Right ventricle myocardium superior (tissue), 1 donor: ENCODE data around the gene TMED1. TPM values are rescaled to one million over a fixed set of nuclear protein-coding genes. Genes with fewer than 3 reads are reported as not detected.
A peak's percentile ranks its signal among the peaks of the same experiment; 100 is the strongest.
"Not testable (repeated sequence)": the region's sequence is repeated elsewhere in the genome, so short reads cannot be mapped to it uniquely, and the experiment has no call there.

ENCODE experiments used
- ATAC-seq: fragments of 200-7000 bp; cut with Tn5 transposase; one replicate; pipeline ENCODE4 v1.9.1; 2020; ENCODE audit warnings: mild to moderate bottlenecking; ENCODE audit not compliant: poor library complexity
- DNase-seq: peaks from one replicate; pipeline ENCODE4 v3.0.0-alpha.2; 2020
- intact Hi-C: fragments of 100-400 bp; cut with DNase I; formaldehyde crosslinking; loops from one replicate; pipeline ENCODE4 v1.11.2; 2022
- total RNA-seq: library from RNA; stranded (reverse); fragmentation: NEBNext Ultra II Directional; extraction: Animal tissue kit (Norgen Biotek cat#: 25700); gene quantifications from one replicate; pipeline ENCODE4 v1.2.1, GENCODE V29; 2021
- donor health status: DM: no; HTN: yes; CAD: no; lungs with severe emphysema.

TMED1 gene
- total RNA-seq, 1 donor from 2014 or later: 30.8 TPM

- ATAC-seq: no peak
- intact Hi-C loops: loop anchor here (5.0 kb wide), 1 partner anchor 209 kb away; no protein-coding TSS in a partner anchor
- no peak for DNase-seq
Observed at GRCh38 chr19:10866495-10866894, 30.5 kb upstream of the TMED1 start.

GRCh38 chr19:10864538-10864899, 28.5 kb upstream of the TMED1 start:
- DNase-seq (peak; percentile 91), ATAC-seq (peak; percentile 88)
- intact Hi-C loops: loop anchor here (2.0 kb wide), 2 partner anchors 96 to 148 kb away; no protein-coding TSS in a partner anchor

DNA sequence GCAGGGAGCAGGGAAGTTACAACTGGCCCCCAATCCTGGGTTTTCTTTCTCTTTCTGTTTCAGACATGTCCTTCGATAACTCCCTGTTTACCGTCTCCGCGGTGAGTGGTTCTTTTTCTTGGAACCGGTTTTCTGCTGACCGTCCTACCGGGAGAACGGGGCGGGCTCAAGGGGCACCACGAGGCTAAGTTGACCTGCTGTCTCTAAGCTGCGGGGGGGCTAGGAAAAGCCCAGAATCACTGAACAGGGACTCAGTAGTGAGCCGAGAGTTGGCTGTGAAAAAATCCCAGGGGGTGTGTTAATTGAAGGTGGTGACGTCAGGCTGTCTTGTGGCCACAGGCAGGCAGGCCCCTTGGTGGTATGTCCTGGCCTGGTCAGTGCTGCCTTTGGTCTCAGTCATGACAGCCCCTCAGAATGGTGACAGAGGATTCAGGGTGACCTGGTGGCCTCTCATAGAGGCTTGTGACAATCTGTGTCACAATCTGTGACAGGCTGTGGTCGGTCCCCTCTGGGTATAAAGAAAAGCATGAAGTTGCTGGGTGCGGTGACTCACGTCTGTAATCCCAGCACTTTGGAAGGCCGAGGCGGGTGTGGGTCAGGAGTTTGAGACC, 27.2 kb upstream of the TMED1 start:
- ATAC-seq: peak; percentile 12
- DNase-seq: no peak
- intact Hi-C loops: no loop called here

GRCh38 chr19:10862561-10863106, 26.6 kb upstream of the TMED1 start:
- ATAC-seq: no peak
- intact Hi-C loops: no loop called here
- no peak for DNase-seq

- intact Hi-C loops: no loop called here
- no peak for ATAC-seq
- no peak for DNase-seq
Observed at GRCh38 chr19:10861103-10861651, 25.2 kb upstream of the TMED1 start.

DNA sequence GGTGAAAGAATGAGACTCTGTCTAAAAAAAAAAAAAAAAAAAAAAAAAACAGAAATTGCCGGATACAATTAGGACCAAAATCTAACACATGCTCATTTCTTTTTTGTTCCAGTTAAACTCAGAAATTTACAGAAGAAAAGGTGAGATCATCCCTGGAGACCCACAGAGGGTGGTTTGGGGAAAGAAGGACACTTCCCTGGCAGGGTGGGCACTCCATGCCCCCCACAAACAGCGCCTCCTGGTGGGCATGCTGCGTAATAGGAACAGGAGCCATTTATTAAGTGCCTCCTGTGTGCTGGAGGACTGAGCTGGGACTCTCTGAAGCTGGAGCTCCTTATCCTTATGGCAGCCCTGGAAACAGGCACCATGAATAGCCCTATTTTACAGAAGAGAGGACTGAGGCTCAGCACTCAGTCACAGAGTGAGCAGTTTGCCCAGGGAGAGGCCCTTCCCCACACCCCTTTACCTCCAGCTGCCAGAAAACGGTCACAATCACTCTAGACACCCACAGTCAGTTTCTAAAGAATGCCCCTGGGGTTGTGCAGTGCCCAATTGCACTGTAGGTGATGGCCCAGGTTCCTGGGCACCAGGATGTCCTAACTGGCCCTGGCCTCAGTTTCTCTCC, 22.3 kb upstream of the TMED1 start:
- DNase-seq (no peak), ATAC-seq (no peak)
- intact Hi-C loops: no loop called here

- DNase-seq, intact Hi-C loops, ATAC-seq: not testable (repeated sequence)
Observed at GRCh38 chr19:10856899-10857298, 20.9 kb upstream of the TMED1 start.

DNA sequence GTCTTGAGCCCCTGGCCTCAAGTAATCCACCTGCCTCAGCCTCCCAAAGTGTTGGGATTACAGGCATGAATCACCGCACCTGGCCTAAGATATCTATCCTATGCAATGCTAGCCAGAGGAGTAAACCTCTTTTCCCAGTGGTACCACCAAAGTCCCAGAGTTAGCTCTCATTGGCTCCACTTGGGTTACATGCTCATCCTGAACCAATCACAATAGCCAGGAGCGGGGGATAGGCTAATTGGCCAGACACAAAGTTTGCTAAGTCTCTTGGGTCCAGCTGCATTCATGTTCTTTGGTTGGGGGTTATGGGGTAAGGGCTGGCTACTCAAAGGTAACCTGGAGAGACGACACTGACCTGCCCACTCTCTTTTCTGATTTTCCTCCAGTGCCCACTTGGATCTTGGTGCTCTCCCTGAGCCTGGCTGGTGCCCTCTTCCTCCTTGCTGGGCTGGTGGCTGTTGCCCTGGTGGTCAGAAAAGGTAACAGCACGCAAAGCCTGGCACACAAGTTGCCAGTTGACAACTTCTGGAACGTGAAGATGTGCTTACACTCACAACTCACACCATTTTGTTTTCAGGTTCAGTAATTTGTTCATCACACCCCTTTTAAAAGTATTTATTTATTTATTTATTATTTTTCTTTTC, 20.0 kb upstream of the TMED1 start:
- ATAC-seq (no peak), DNase-seq (no peak)
- intact Hi-C loops: no loop called here

DNA sequence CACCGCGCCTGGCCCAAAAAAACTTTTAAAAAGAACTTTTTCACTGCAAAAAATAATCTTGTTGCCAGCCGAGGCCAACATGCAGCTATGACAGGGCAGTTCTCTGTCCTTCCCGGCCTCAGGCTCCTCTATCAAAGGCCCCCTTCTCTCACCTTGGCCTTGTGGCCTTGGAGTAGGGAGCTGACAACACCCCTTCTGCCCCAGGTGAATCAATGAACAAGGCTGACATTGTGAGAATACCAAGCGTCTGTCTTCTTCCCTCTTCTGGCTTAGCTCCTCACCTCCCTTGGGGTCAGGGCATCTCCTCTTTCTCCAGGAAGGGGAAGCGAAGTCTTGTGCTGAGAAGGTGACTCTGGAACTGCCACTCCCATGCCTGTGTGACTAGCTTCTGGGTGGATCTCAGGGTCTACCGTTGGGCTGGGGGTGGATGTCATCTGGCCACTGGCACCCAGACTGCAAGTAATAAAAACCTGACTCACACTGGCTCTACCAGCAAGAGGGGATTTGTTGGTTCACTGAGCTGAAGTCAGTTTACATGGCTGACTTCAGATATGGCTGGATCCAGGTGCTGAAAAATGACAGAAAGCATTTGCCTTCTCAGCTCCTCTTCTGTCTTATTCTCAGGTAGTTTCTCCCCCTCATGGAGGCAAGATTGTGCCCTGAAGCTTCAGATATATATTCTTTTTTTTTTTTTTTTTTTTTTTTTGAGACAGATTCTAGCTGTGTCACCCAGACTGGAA, 18.5 kb upstream of the TMED1 start:
- intact Hi-C loops: no loop called here
- DNase-seq (no peak), ATAC-seq (no peak)

GRCh38 chr19:10852941-10853340, 16.9 kb upstream of the TMED1 start:
- ATAC-seq: no peak
- intact Hi-C loops: no loop called here
- no peak for DNase-seq

DNA sequence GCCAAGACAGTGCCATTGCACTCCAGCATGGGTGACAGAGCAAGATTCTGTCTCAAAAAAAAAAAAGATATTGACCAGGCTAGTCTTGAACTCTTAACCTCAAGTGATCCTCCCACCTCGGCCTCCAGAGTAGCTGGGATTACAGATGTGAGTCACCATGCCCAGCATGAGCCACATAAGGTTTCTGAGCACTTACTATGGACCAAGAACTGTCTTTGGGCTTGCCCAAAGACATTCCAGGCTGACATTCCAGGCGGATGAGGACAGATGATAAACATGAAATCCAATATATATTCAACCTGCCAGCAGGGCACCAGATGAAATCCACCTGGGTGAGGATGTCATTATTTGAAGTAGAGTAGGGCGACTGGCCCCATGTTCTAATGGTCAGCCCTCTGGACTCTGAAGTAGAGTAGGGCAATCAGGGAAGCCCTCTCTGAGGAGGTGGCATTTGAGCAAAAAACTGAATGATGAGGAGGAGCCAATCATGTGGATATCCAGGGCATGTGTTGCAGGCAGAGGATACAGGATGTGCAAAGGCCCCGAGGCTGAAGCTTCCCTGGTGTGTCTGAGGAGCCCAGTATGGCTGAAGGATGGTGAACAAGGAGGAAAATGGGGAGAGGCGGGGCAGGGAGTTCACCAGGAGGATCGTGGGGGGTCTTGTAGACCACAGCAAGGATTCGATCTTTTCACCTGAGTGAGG, 16.2 kb upstream of the TMED1 start:
- ATAC-seq (no peak), DNase-seq (no peak)
- intact Hi-C loops: no loop called here

GRCh38 chr19:10850631-10851030, 14.6 kb upstream of the TMED1 start:
- ATAC-seq (no peak), DNase-seq (no peak)
- intact Hi-C loops: no loop called here

DNA sequence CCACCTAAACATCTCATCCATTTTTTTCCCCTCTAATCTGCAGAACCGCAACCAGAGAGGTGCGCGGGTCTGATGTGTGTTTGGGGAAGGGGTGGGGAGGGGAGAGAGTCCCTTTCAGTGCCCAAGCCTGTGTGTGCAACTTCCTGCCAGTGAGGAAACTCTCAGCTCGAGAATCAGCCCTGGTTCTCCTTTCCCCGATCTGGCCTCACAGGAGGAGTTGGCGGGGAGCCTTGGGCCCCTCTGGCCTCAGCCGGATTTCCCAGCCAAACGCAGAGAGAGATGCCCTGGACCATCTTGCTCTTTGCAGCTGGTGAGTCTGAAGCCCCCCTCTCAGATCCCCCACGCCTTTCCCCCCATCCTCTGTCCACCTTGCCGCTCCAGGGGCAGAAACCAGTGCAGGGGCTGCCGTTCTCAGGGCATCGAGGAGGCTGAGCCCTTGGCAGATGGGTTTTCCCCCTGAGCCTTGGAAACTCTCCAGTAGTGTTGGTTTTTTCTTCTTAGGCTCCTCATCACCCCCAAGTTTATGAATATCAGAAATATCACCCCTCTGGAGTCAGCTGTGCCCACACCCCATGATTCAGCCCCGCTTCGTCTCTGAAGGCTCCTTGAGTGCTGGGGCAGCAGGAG, 12.3 kb upstream of the TMED1 start, which contains the start of gene C19orf38:
Gene C19orf38, plus strand, starts transcription at position 186 of the 627 bp plus-strand sequence. Its CDS starts 94 bp downstream, at position 280.
- intact Hi-C loops: no loop called here
- no peak for DNase-seq
- ATAC-seq: peak; percentile 58

DNA sequence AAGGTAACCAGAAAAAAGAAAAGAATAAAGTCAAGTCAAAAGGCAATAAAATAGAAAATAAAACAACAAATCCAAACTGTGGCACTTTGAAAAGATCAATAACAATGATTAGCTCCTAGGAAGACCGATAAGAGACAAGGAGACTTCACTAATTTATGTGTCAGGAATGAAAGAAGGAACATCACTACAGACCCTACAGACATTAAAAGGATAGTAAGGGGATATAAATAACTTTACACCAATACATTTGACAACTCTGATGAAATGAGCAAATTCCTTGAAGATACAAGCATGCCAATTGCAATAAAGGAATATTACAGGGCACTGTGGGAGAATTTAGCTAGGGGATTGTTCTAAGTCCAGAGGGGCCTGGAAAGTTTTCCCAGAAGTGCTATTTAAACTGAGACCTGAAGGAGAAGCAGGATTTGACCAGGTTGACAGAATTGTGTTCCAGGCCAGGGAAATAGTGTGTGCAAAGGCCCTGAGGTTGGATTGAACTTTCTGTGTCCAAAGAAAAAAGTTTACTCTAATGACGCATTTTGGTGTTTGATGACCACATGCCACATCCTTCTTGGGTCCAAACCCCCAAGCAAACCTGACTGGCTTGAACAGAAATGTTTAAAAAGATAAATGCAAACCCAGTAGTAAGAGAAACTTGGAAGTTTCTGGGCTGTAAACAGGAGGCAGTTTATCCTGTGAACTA, 10.6 kb upstream of the TMED1 start:
- intact Hi-C loops: no loop called here
- DNase-seq (no peak), ATAC-seq (no peak)

GRCh38 chr19:10842788-10843187, 6.8 kb upstream of the TMED1 start:
- no peak for ATAC-seq
- DNase-seq: no peak
- intact Hi-C loops: no loop called here

GRCh38 chr19:10839114-10840050, 3.4 kb upstream of the TMED1 start:
- intact Hi-C loops: no loop called here
- DNase-seq (no peak), ATAC-seq (no peak)
